Thyroid gland (tissue), 4 donors: ENCODE results near the gene CABLES2.

ENCODE experiments used
- CTCF ChIP-seq, 6 experiments: fragments of 200-600 bp in 3 of 6; fragments of 450-650 bp in 3 of 6; sonication (generic) in 3 of 6; IDR thresholded peaks; one replicate each; pipeline ENCODE4 v1.5.1; 2016 to 2019; ENCODE audit warnings: antibody characterized with exemption in 6 of 6, mild to moderate bottlenecking in 2 of 6, inconsistent platforms in 1 of 6, moderate library complexity in 1 of 6
- POLR2A ChIP-seq, 2 donors: fragments of 450-650 bp; IDR thresholded peaks; one replicate each; pipeline ENCODE4 v1.6.1; 2017; ENCODE audit warnings: antibody characterized with exemption in 2 of 2, mild to moderate bottlenecking in 2 of 2, moderate library complexity in 1 of 2

- TF ChIP-seq CTCF (IDR thresholded peaks at IDR 0.05) (no peak), POLR2A (IDR thresholded peaks at IDR 0.05) (no peak)
These were observed 20.9 kb upstream of the CABLES2 start for GRCh38 chr20:62428002-62428372.
